Measurements from ENCODE around the gene PVALEF.
"Not testable (repeated sequence)": the region's sequence is repeated elsewhere in the genome, so short reads cannot be mapped to it uniquely, and the experiment has no call there.

The PVALEF gene

GRCh38 chr17:81219476-81220180 lies 54.3 kb downstream of the PVALEF start:
- DNase-seq (ENCODE audit: low read depth), result no peak

- no peak for DNase-seq (ENCODE audit: low read depth)
Observed at GRCh38 chr17:81221371-81221841, 56.1 kb downstream of the PVALEF start.

- DNase-seq (ENCODE audit: low read depth), result no peak
Observed at GRCh38 chr17:81221842-81222619, 56.7 kb downstream of the PVALEF start.

- no peak for DNase-seq (ENCODE audit: low read depth)
Observed at GRCh38 chr17:81222620-81222905, 57.3 kb downstream of the PVALEF start.

GRCh38 chr17:81222906-81223761 lies 57.8 kb downstream of the PVALEF start, which contains the start of gene CEP131:
CEP131 (minus strand) TSS chr17:81222965; CDS start chr17:81220056, 2,909 bp downstream.
- DNase-seq (ENCODE audit: low read depth), result peak; percentile 80

GRCh38 chr17:81223762-81224130 lies 58.4 kb downstream of the PVALEF start:
- DNase-seq (ENCODE audit: low read depth), result no peak

GRCh38 chr17:81227630-81228029 lies 62.3 kb downstream of the PVALEF start:
- not testable (repeated sequence) for DNase-seq (ENCODE audit: low read depth)

- DNase-seq (ENCODE audit: low read depth), result no peak
Observed at GRCh38 chr17:81228420-81228819, 63.1 kb downstream of the PVALEF start.

GRCh38 chr17:81228834-81229665 lies 63.7 kb downstream of the PVALEF start:
- no peak for DNase-seq (ENCODE audit: low read depth)

GRCh38 chr17:81229666-81229920 lies 64.3 kb downstream of the PVALEF start:
- no peak for DNase-seq (ENCODE audit: low read depth)

GRCh38 chr17:81230043-81230820 lies 64.9 kb downstream of the PVALEF start:
- DNase-seq (ENCODE audit: low read depth), result no peak

- no peak for DNase-seq (ENCODE audit: low read depth)
Observed at GRCh38 chr17:81231121-81231645, 65.9 kb downstream of the PVALEF start.

- no peak for DNase-seq (ENCODE audit: low read depth)
Observed at GRCh38 chr17:81231766-81232581, 66.7 kb downstream of the PVALEF start.
